Measurements from ENCODE around the gene C1orf74. TPM values are rescaled to one million over a fixed set of nuclear protein-coding genes. Genes with fewer than 3 reads are reported as not detected.

The C1orf74 gene
- polyA plus RNA-seq, 2 of the 4 experiments (the other 2 are of a cell fraction), result 2.4 to 3.3 TPM

DNA sequence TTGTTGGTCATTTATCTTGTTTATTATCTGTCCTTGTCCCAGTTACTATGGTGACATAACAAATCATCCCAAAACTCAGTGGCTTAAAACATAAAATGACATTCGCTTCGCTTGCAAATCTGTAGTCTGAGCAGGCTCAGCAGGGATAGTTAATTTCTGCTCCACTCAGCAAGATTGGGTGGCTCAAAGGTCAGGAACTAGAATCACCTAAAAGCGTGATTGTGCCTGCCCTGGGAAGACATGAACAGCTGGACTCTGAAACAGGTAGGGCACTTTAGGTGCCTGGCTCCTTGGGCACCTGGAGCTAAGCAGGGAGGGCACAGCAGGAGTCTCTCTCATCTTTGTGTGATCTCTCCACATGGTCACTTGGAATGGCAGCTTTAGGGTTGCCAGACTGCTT is 43.2 kb downstream of the C1orf74 start:
- WGBS (ENCODE audit: missing lambda C conversion rate), result 82% methylated on average over 3 of the region's 3 CpGs
- ChIA-PET CTCF (no interaction called here), POLR2A (no interaction called here)
- H3K4me1 ChIP-seq, result peaks cover 4% of the 10 kb centered on the region; the same call in 1 of the 3 replicates
- FAIRE-seq (no peak), ATAC-seq (no peak), DNase-seq (ENCODE audit: low read depth in 1 of 2, low spot score in 1 of 2) (no peak)
- no peak overlapping the region for H3K4me3 ChIP-seq
- no peak for TF ChIP-seq HEYL (CRISPR knock-in tag; IDR thresholded peaks at IDR 0.05)
- no peak for TF ChIP-seq CBX2 (IDR thresholded peaks at IDR 0.05; ENCODE audit: borderline replicate concordance, low read depth)
- TF ChIP-seq RARB (CRISPR knock-in tag; IDR thresholded peaks at IDR 0.05), result no peak
- TF ChIP-seq HOXB5 (CRISPR knock-in tag; IDR thresholded peaks at IDR 0.05), result no peak
- no peak for TF ChIP-seq ESRRA (IDR thresholded peaks at IDR 0.05; ENCODE audit: borderline replicate concordance, low read length)
- TF ChIP-seq FOXS1 (CRISPR knock-in tag; IDR thresholded peaks at IDR 0.05), result no peak
- TF ChIP-seq RFX5 (IDR thresholded peaks at IDR 0.05), result no peak
- no peak for TF ChIP-seq JUN (IDR thresholded peaks at IDR 0.05)
- TF ChIP-seq CEBPB (IDR thresholded peaks at IDR 0.05), result no peak
- H3K9me3 ChIP-seq, result no peaks in the 10 kb centered on the region
- no peak overlapping the region for H3K27ac ChIP-seq
- H3K4me2 ChIP-seq, result no peak overlapping the region

DNA sequence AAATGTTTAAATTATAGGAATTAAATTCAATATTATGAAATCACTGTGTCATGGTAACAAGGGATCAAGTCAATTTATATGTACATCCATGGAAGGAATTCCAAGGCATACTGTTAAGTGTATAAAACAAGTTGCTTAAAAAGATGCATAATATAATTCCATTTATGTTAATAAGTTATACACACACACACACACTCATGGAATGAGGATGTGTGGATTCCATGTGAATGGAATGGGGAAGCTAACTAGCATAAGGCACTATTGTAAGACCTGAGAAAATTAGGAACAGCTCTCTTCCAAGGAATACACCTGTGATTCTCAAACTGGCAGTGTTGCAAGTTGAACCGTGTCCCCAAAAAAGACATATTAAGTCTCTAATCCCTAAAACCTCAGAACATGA is 46.1 kb downstream of the C1orf74 start:
- ChIA-PET CTCF (interaction anchor here (1.4 kb wide), 1 partner anchor 169 kb away, joined by 5 read pairs; no protein-coding TSS in a partner anchor), POLR2A (no interaction called here)
- Histone ChIP-seq H3K9me3 (no peaks in the 10 kb centered on the region), H3K4me3 (no peak overlapping the region), H3K27ac (no peak overlapping the region), H3K4me1 (peaks cover 4% of the 10 kb centered on the region; the same call in 1 of the 3 replicates), H3K4me2 (no peak overlapping the region)
- ATAC-seq (no peak), FAIRE-seq (no peak), DNase-seq (ENCODE audit: low read depth in 1 of 2, low spot score in 1 of 2) (no peak)
- TF ChIP-seq BHLHE40 (IDR thresholded peaks at IDR 0.05; ENCODE audit: low read depth, low read length), result no peak
- no peak for TF ChIP-seq MYC (IDR thresholded peaks at IDR 0.05; ENCODE audit: borderline replicate concordance, low read length)
- no peak for TF ChIP-seq ZNF302 (CRISPR knock-in tag; IDR thresholded peaks at IDR 0.05)
- no peak for TF ChIP-seq POLR2A (IDR thresholded peaks at IDR 0.05; ENCODE audit: low read length)
- TF ChIP-seq RFX5 (IDR thresholded peaks at IDR 0.05), result no peak
- WGBS (ENCODE audit: missing lambda C conversion rate), result 42% methylated on average over 1 of the region's 1 CpG

DNA sequence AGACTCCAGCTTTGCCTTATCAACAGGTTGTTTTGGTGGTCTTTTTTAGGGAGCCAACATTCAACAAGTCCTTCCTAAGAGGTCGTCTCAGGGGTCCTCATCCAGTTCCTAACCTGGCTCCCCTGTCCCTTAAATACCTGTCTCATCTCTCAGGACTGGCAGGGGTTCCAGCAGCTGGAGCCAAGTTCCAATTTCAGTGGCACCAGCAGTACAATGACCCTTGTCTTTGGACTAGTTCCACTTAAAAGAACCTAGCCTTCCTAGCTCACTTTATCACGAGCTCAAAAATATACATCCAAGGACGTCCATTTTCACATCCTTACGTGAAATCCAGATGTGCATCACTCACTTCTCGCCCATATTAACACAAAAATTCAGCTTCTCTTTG is 47.2 kb downstream of the C1orf74 start:
- Histone ChIP-seq H3K4me1 (no peaks in the 10 kb centered on the region), H3K9me3 (no peaks in the 10 kb centered on the region), H3K4me3 (no peak overlapping the region), H3K27ac (no peak overlapping the region), H3K4me2 (no peak overlapping the region)
- POLR2A ChIA-PET, result no interaction called here
- TF ChIP-seq MAX (IDR thresholded peaks at IDR 0.05) (no peak), NR3C1 (IDR thresholded peaks at IDR 0.05) (no peak), PBX3 (IDR thresholded peaks at IDR 0.05) (no peak), CBX2 (IDR thresholded peaks at IDR 0.05; ENCODE audit: borderline replicate concordance, low read depth) (no peak), CTCF (IDR thresholded peaks at IDR 0.05) (no peak), FOXS1 (CRISPR knock-in tag; IDR thresholded peaks at IDR 0.05) (no peak), RARB (CRISPR knock-in tag; IDR thresholded peaks at IDR 0.05) (no peak), SREBF2 (IDR thresholded peaks at IDR 0.05) (no peak), ESRRA (IDR thresholded peaks at IDR 0.05; ENCODE audit: borderline replicate concordance, low read length) (no peak), REST (IDR thresholded peaks at IDR 0.05) (no peak), BHLHE40 (IDR thresholded peaks at IDR 0.05; ENCODE audit: low read depth, low read length) (no peak), MYC (IDR thresholded peaks at IDR 0.05; ENCODE audit: borderline replicate concordance, low read length) (no peak), JUN (IDR thresholded peaks at IDR 0.05) (no peak), EHMT2 (IDR thresholded peaks at IDR 0.05; ENCODE audit: low read depth) (no peak), RAD21 (conservative IDR thresholded peaks at IDR 0.05 in 1 of 2, IDR thresholded peaks at IDR 0.05 in 1 of 2) (no peak), HMGXB4 (CRISPR knock-in tag; IDR thresholded peaks at IDR 0.05; ENCODE audit: borderline replicate concordance) (no peak), HEYL (CRISPR knock-in tag; IDR thresholded peaks at IDR 0.05) (no peak)
- no peak for DNase-seq (ENCODE audit: low read depth in 1 of 2, low spot score in 1 of 2)
- no peak for FAIRE-seq
- WGBS (ENCODE audit: missing lambda C conversion rate), result 8% methylated on average over 5 of the region's 5 CpGs
- ATAC-seq, result no peak
- CTCF ChIA-PET, result interaction anchor here (1.3 to 4.6 kb wide), 4 partner anchors 9 to 167 kb away, joined by 3 to 21 read pairs (median 4); no protein-coding TSS in a partner anchor
